Lung (tissue), 12 donors: Measurements from ENCODE around the gene ACYP2. TPM values are rescaled to one million over a fixed set of nuclear protein-coding genes. Genes with fewer than 3 reads are reported as not detected.
A peak's percentile ranks its signal among the peaks of the same experiment; 100 is the strongest.

ENCODE experiments used
- ATAC-seq: fragments of 200-7000 bp; cut with Tn5 transposase; one replicate; pipeline ENCODE4 v1.9.1; 2020; ENCODE audit warnings: moderate number of reproducible peaks; ENCODE audit not compliant: insufficient read depth, low FRiP score
- DNase-seq, 3 donors: peaks; one replicate each; pipeline ENCODE4 v3.0.0-alpha.2; 2013 to 2017
- H3K27ac ChIP-seq, 2 donors: one replicate each; pipeline ENCODE4 v1.5.1; 2013; ENCODE audit warnings: mild to moderate bottlenecking in 2 of 2, moderate library complexity in 2 of 2, control low read depth in 1 of 2, inconsistent platforms in 1 of 2, low read depth in 1 of 2, low read length in 1 of 2
- H3K27me3 ChIP-seq, 3 donors: one replicate each; pipeline ENCODE4 v1.5.1; 2013; ENCODE audit warnings: low read length in 2 of 3; ENCODE audit not compliant: control insufficient read depth in 3 of 3, insufficient read depth in 3 of 3
- H3K36me3 ChIP-seq, 4 donors: one replicate each; pipeline ENCODE4 v1.5.1; 2013; ENCODE audit warnings: low read length in 4 of 4, mild to moderate bottlenecking in 1 of 4, moderate library complexity in 1 of 4; ENCODE audit not compliant: control insufficient read depth in 4 of 4, insufficient read depth in 4 of 4
- H3K4me1 ChIP-seq, 5 donors: one replicate each; pipeline ENCODE4 v1.5.1; 2013; ENCODE audit warnings: low read length in 5 of 5, mild to moderate bottlenecking in 2 of 5, moderate library complexity in 1 of 5; ENCODE audit not compliant: control insufficient read depth in 5 of 5, insufficient read depth in 5 of 5
- H3K4me3 ChIP-seq: one replicate; pipeline ENCODE4 v1.5.1; 2013; ENCODE audit warnings: mild to moderate bottlenecking, control low read depth, moderate library complexity
- H3K9ac ChIP-seq, 2 donors: one replicate each; pipeline ENCODE4 v1.5.1; 2013; ENCODE audit warnings: low read length in 2 of 2, control low read depth in 1 of 2; ENCODE audit not compliant: insufficient read depth in 1 of 2
- H3K9me3 ChIP-seq, 4 donors: one replicate each; pipeline ENCODE4 v1.5.1; 2013; ENCODE audit warnings: low read length in 3 of 4, mild to moderate bottlenecking in 1 of 4, moderate library complexity in 1 of 4; ENCODE audit not compliant: control insufficient read depth in 4 of 4, insufficient read depth in 3 of 4
- CTCF ChIP-seq: IDR thresholded peaks from 2 replicates; pipeline ENCODE4 v1.5.1; 2012; ENCODE audit warnings: mild to moderate bottlenecking; ENCODE audit errors: control extremely low read depth, extremely low read depth
- WGBS, 2 donors: extraction: QIAGEN DNeasy Blood & Tissue Kit; methylation state at CpG; one replicate each; pipeline ENCODE4 v1.1.7; 2013; 5-methylcytosine and 5-hydroxymethylcytosine counted together
- polyA plus RNA-seq, 2 donors: library from polyadenylated mRNA; stranded (reverse); fragments of 200-250 nt; gene quantifications; one replicate each; pipeline ENCODE4 v1.2.1, GENCODE V29; 2013
- total RNA-seq, 2 donors: library from RNA; depleted of rRNA in 1 of 2; stranded (reverse); fragments of >200 nt in 1 of 2; gene quantifications; one replicate each; pipeline ENCODE4 v1.2.1, GENCODE V29; 2014 to 2021
- donor health status: control.
- donor health status: control.
- donor health status: Bipolar disorder and iron deficiency.
- donor health status: healthy.
- donor health status: DM: yes; HTN: yes; CAD: no.

The ACYP2 gene
- total and polyA plus RNA-seq, 4 donors: 13.2 to 23.7 (median 18.0) TPM

- no peaks in the 10 kb centered on the region for H3K36me3 ChIP-seq
- H3K9me3 ChIP-seq: no peaks in the 10 kb centered on the region
- peak; percentile 10 for ATAC-seq
- H3K4me1 ChIP-seq: peaks cover 0 to 52% (median 10%) of the 10 kb centered on the region in 5 donors
- H3K4me3 ChIP-seq: no peak overlapping the region
- H3K27me3 ChIP-seq: no peaks in the 10 kb centered on the region
- peak; percentile 63 to 88 (median 81) for DNase-seq
- no peak for TF ChIP-seq CTCF
- no peak overlapping the region for H3K9ac ChIP-seq
- H3K27ac ChIP-seq: no peak overlapping the region
- 51 to 77% methylated on average over 1 of the region's 1 CpG for WGBS, 2 donors
These were observed 93.2 kb downstream of the ACYP2 start for GRCh38 chr2:54208364-54209240.

- no peak for TF ChIP-seq CTCF
- H3K4me3 ChIP-seq: no peak overlapping the region
- WGBS, 2 donors: 80 to 85% methylated on average over 3 of the region's 3 CpGs
- H3K36me3 ChIP-seq: no peaks in the 10 kb centered on the region
- H3K27ac ChIP-seq: no peak overlapping the region
- H3K27me3 ChIP-seq: no peaks in the 10 kb centered on the region
- H3K4me1 ChIP-seq: peaks cover 0 to 49% (median 10%) of the 10 kb centered on the region in 5 donors
- no peak for DNase-seq
- no peak for ATAC-seq
- no peak overlapping the region for H3K9ac ChIP-seq
- H3K9me3 ChIP-seq: no peaks in the 10 kb centered on the region
These were observed 94.0 kb downstream of the ACYP2 start for GRCh38 chr2:54209379-54209778.

- WGBS, 2 donors: 70 to 72% methylated on average over 1 of the region's 1 CpG
- no peak overlapping the region for H3K9ac ChIP-seq
- ATAC-seq: no peak
These were observed 97.0 kb downstream of the ACYP2 start for GRCh38 chr2:54212456-54212855.

More at GRCh38 chr2:54212456-54212855, 97.0 kb downstream of the ACYP2 start:
- H3K36me3 ChIP-seq: no peaks in the 10 kb centered on the region
- no peak overlapping the region for H3K4me3 ChIP-seq
- peaks cover 0 to 28% (median 7%) of the 10 kb centered on the region in 5 donors for H3K4me1 ChIP-seq
- peaks cover 0 to 4% (median 0%) of the 10 kb centered on the region in 4 donors for H3K9me3 ChIP-seq
- no peaks in the 10 kb centered on the region for H3K27me3 ChIP-seq
- peak in 2 of 3 donors; percentile 57 to 65 for DNase-seq
- no peak overlapping the region for H3K27ac ChIP-seq
- TF ChIP-seq CTCF: no peak
